T-cell (primary cell): ENCODE measurements around the gene NADSYN1. TPM values are rescaled to one million over a fixed set of nuclear protein-coding genes. Genes with fewer than 3 reads are reported as not detected.
"Not testable (repeated sequence)": the region's sequence is repeated elsewhere in the genome, so short reads cannot be mapped to it uniquely, and the experiment has no call there.

Source experiments
- ATAC-seq, 4 experiments: fragments of 200-7000 bp in 3 of 4; fragments of 150-1000 bp in 1 of 4; cut with Tn5 transposase; replicated peaks in 1 of 4; 1 replicate in 3 of 4; 2 replicates in 1 of 4; pipeline ENCODE4 v1.10.0; 2021; ENCODE audit warnings: moderate library complexity in 3 of 4, mild to moderate bottlenecking in 2 of 4, moderate number of reproducible peaks in 1 of 4
- CTCF ChIA-PET, 2 donors: fragments of 300-600 bp; sonication (Branson Sonifier 250); formaldehyde crosslinking; loops; one replicate each; lab custom pipeline; 2022; ENCODE audit warnings: antibody characterized with exemption in 2 of 2; lab: Charles Lee
- POLR2A ChIA-PET, 2 donors: fragments of 300-600 bp; sonication (Branson Sonifier 250); formaldehyde crosslinking; loops; one replicate each; lab custom pipeline; 2022; ENCODE audit warnings: antibody characterized with exemption in 2 of 2; lab: Charles Lee
- DNase-seq, 35 experiments: peaks; one replicate each; pipeline versions ENCODE4 v3.0.0 to v3.0.0-alpha.2; 2013 to 2023
- H3K27ac ChIP-seq: one replicate; pipeline ENCODE4 v1.5.1; 2013; ENCODE audit warnings: low read length
- H3K27me3 ChIP-seq, 2 experiments: replicated peaks in 1 of 2; 1 replicate in 1 of 2; 2 replicates in 1 of 2; pipeline versions ENCODE4 v1.6.1 to v1.7.0; 2013; ENCODE audit warnings: low read length in 1 of 2, mixed read lengths in 1 of 2; ENCODE audit not compliant: control insufficient read depth in 2 of 2, insufficient read depth in 2 of 2; ENCODE audit errors: extremely low read depth in 1 of 2
- H3K36me3 ChIP-seq, 2 donors: 1 replicate in 1 of 2; 2 replicates in 1 of 2; pipeline versions ENCODE4 v1.6.1 to v1.7.0; 2013; ENCODE audit warnings: low read length in 1 of 2; ENCODE audit not compliant: control insufficient read depth in 2 of 2, insufficient read depth in 1 of 2; ENCODE audit errors: extremely low read depth in 1 of 2
- H3K4me1 ChIP-seq, 2 experiments: 1 replicate in 1 of 2; 2 replicates in 1 of 2; pipeline versions ENCODE4 v1.6.1 to v1.7.0; 2013; ENCODE audit warnings: low read length in 2 of 2, mixed read lengths in 1 of 2; ENCODE audit not compliant: insufficient read depth in 2 of 2, control insufficient read depth in 1 of 2; ENCODE audit errors: extremely low read depth in 1 of 2
- H3K4me3 ChIP-seq, 2 donors: 1 replicate in 1 of 2; 2 replicates in 1 of 2; pipeline versions ENCODE4 v1.5.1 to v1.7.0; 2013; ENCODE audit warnings: mild to moderate bottlenecking in 2 of 2, low read length in 1 of 2, moderate library complexity in 1 of 2; ENCODE audit not compliant: control insufficient read depth in 1 of 2; ENCODE audit errors: extremely low read depth in 1 of 2
- H3K9me3 ChIP-seq: 2 replicates; pipeline ENCODE4 v1.7.0; 2013
- H3K27ac Mint-ChIP-seq, 2 donors: one replicate each; pipeline ENCODE4 v1.8.0; 2020 to 2021; ENCODE audit warnings: mild to moderate bottlenecking in 2 of 2, mixed read lengths in 2 of 2
- H3K27me3 Mint-ChIP-seq, 2 donors: one replicate each; pipeline ENCODE4 v1.8.0; 2021 to 2022; ENCODE audit warnings: mixed read lengths in 2 of 2
- H3K36me3 Mint-ChIP-seq: one replicate; pipeline ENCODE4 v1.8.0; 2021; ENCODE audit warnings: mixed read lengths
- H3K4me1 Mint-ChIP-seq, 3 donors: one replicate each; pipeline ENCODE4 v1.8.0; 2020 to 2022; ENCODE audit warnings: mixed read lengths in 3 of 3, mild to moderate bottlenecking in 1 of 3
- H3K4me3 Mint-ChIP-seq, 3 donors: one replicate each; pipeline ENCODE4 v1.8.0; 2020 to 2022; ENCODE audit warnings: mild to moderate bottlenecking in 3 of 3, mixed read lengths in 3 of 3, moderate library complexity in 3 of 3
- H3K9me3 Mint-ChIP-seq, 3 donors: one replicate each; pipeline ENCODE4 v1.8.0; 2020 to 2022; ENCODE audit warnings: mixed read lengths in 3 of 3
- WGBS: methylation state at CpG from one replicate; pipeline ENCODE4 v1.1.5; 2013; ENCODE audit warnings: missing lambda C conversion rate; ENCODE audit not compliant: insufficient coverage; 5-methylcytosine and 5-hydroxymethylcytosine counted together
- total RNA-seq, 35 experiments: library from RNA in 6 of 35; stranded (reverse) in 6 of 35; fragments of 120-200 nt in 1 of 35; gene quantifications; one replicate each; pipeline versions ENCODE4 v1.2.1 to v1.2.4 and lab custom pipeline; 2013 to 2026

NADSYN1 gene
- total RNA-seq, 5 donors from 2014 or later (not counting 1 experiment from before 2014, with no cell fraction given), result 125 to 190 (median 162) TPM

DNA sequence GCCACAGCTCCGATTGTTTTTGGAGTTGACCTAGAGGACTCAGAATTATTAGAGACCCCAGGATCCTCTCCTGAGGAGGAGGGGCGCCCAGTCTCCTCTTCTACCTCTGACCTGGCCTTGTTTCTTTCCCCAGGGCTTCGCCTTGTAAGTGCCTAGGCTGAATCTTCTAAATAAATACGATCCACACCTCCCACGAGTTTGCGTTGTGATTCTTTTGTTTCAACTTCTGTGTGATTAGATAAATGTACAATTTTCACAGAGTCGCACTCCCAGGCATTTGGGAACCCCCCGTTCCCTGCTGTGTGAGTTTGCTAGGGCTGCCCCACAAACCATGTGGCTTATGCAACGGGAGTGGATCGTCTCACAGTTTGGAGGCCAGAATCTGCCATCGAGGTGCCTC is 86.0 kb downstream of the NADSYN1 start:
- Mint-ChIP-seq H3K4me3 (no peak overlapping the region), H3K27ac (no peak overlapping the region), H3K27me3 (peaks cover 7 to 34% of the 10 kb centered on the region in 2 donors), H3K9me3 (peaks cover 0 to 12% (median 7%) of the 10 kb centered on the region in 3 donors), H3K4me1 (peaks cover 2 to 9% (median 5%) of the 10 kb centered on the region in 3 donors), H3K36me3 (peaks cover 5% of the 10 kb centered on the region)
- Histone ChIP-seq H3K4me3 (no peak overlapping the region), H3K4me1 (peaks cover 0 to 3% of the 10 kb centered on the region in 2 experiments), H3K9me3 (no peaks in the 10 kb centered on the region), H3K27ac (no peak overlapping the region), H3K27me3 (peaks cover 0 to 32% of the 10 kb centered on the region in 2 experiments), H3K36me3 (no peaks in the 10 kb centered on the region)
- ATAC-seq (no peak), DNase-seq (no peak)
- ChIA-PET POLR2A (no interaction called here), CTCF (no interaction called here)
- WGBS, result 92% methylated on average over 5 of the region's 11 CpGs

DNA sequence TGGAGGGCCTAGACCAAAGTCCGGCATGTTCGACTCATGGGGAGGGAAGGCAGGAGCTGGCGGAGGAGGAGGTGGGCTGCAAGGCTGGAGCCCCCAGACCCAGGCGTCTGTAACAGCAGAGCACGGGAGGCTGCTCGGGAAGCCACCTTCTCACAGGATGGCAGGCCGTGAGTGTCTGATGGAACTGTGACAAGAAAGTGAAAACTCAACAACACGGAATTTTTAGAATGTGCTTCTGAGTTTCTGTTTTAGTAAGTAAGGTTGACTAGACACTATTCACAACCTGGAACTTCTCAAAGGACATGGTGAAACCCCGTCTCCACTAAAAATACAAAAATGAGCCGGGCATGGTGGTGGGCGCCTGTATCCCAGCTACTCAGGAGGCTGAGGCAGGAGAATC is 87.0 kb downstream of the NADSYN1 start:
- POLR2A ChIA-PET, CTCF ChIA-PET, H3K4me1 ChIP-seq, H3K9me3 ChIP-seq, H3K36me3 ChIP-seq, H3K27ac Mint-ChIP-seq, H3K4me3 ChIP-seq, H3K4me3 Mint-ChIP-seq, ATAC-seq, H3K36me3 Mint-ChIP-seq, H3K27ac ChIP-seq, DNase-seq: not testable (repeated sequence)
- Mint-ChIP-seq H3K27me3 (peaks cover 7 to 34% of the 10 kb centered on the region in 2 donors), H3K4me1 (peaks cover 2 to 14% (median 10%) of the 10 kb centered on the region in 3 donors), H3K9me3 (peaks cover 0 to 12% (median 7%) of the 10 kb centered on the region in 3 donors)
- H3K27me3 ChIP-seq, result peaks cover 0 to 32% of the 10 kb centered on the region in 2 experiments
- WGBS, result 39% methylated on average over 4 of the region's 11 CpGs

DNA sequence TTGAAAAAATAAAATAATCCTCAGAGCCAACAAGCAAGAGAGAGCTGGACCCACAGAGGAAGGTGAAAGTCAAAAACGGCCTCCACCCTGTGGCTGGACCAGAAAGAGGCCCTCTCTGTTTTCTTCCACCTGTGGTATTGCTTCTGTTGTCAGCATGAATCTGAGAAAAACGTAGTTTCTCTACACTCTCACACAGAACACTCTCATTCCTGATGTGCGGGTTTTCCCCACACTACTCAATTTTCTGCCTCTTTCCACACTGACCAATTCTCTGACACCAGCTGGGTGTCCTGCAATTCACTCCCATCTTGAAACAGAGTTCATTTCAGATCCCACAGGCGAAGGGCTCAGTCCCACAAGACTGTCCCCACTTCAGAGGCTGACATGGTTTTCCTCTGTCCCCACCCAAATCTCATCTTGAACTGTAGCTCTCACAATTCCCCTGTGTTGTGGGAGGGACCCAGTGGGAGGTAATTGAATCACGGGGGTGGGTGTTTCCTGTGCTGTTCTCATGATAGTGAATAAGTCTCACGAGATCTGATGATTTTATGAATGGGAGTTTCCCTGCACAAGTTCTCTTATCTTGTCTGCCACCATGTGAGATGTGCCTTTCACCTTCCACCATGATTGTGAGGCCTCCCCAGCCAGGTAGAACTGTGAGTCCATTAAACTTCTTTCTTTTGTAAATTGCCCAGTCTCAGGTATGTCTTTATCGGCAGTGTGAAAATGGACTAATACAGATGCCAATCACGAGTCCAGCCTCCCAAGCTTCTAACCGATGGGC is 87.7 kb downstream of the NADSYN1 start:
- Mint-ChIP-seq H3K9me3 (peaks cover 0 to 12% (median 7%) of the 10 kb centered on the region in 3 donors), H3K4me1 (peaks cover 2 to 14% (median 10%) of the 10 kb centered on the region in 3 donors), H3K27me3 (peaks cover 7 to 34% of the 10 kb centered on the region in 2 donors)
- H3K27ac ChIP-seq, POLR2A ChIA-PET, H3K36me3 Mint-ChIP-seq, H3K27ac Mint-ChIP-seq, H3K4me3 ChIP-seq, H3K4me3 Mint-ChIP-seq, DNase-seq, ATAC-seq, H3K36me3 ChIP-seq, H3K9me3 ChIP-seq, H3K4me1 ChIP-seq: not testable (repeated sequence)
- H3K27me3 ChIP-seq, result peaks cover 0 to 36% of the 10 kb centered on the region in 2 experiments
- CTCF ChIA-PET, result interaction anchor here in 1 of 2 donors (0.6 kb wide), 1 partner anchor 10 kb away, joined by 4 read pairs; no protein-coding TSS in a partner anchor
- WGBS, result 75% methylated on average over 6 of the region's 9 CpGs

DNA sequence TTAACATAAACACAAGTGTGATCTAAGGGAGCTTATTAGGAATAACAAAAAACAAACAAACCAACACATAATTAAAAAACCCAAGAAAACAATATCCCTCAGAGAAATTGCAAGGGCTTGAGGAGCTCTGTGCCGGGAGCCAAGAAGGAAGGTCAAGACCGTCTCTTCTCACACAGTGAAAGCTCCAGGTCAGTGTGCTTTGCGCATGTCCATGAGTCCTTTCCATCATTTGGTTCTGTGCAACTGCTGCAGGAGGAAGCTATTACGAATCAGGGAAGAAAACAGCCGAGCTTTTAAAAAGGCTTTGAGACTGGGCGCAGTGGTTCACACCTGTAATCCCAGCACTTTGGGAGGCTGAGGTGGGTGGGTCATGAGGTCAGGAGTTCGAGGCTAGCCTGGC is 89.4 kb downstream of the NADSYN1 start:
- WGBS, result 75% methylated on average over 4 of the region's 7 CpGs
- Mint-ChIP-seq H3K27me3 (peaks cover 6 to 33% of the 10 kb centered on the region in 2 donors), H3K36me3 (peaks cover 5% of the 10 kb centered on the region), H3K9me3 (peaks cover 7 to 12% (median 7%) of the 10 kb centered on the region in 3 donors), H3K4me3 (no peak overlapping the region), H3K4me1 (peaks cover 2 to 14% (median 10%) of the 10 kb centered on the region in 3 donors), H3K27ac (no peak overlapping the region)
- ChIA-PET CTCF (no interaction called here), POLR2A (no interaction called here)
- peaks cover 0 to 47% of the 10 kb centered on the region in 2 experiments for H3K27me3 ChIP-seq
- ATAC-seq (no peak), DNase-seq (no peak)
- H3K36me3 ChIP-seq, result no peaks in the 10 kb centered on the region
- no peak overlapping the region for H3K4me3 ChIP-seq
- H3K27ac ChIP-seq, result no peak overlapping the region
- H3K9me3 ChIP-seq, result no peaks in the 10 kb centered on the region
- H3K4me1 ChIP-seq, result peaks cover 0 to 3% of the 10 kb centered on the region in 2 experiments

DNA sequence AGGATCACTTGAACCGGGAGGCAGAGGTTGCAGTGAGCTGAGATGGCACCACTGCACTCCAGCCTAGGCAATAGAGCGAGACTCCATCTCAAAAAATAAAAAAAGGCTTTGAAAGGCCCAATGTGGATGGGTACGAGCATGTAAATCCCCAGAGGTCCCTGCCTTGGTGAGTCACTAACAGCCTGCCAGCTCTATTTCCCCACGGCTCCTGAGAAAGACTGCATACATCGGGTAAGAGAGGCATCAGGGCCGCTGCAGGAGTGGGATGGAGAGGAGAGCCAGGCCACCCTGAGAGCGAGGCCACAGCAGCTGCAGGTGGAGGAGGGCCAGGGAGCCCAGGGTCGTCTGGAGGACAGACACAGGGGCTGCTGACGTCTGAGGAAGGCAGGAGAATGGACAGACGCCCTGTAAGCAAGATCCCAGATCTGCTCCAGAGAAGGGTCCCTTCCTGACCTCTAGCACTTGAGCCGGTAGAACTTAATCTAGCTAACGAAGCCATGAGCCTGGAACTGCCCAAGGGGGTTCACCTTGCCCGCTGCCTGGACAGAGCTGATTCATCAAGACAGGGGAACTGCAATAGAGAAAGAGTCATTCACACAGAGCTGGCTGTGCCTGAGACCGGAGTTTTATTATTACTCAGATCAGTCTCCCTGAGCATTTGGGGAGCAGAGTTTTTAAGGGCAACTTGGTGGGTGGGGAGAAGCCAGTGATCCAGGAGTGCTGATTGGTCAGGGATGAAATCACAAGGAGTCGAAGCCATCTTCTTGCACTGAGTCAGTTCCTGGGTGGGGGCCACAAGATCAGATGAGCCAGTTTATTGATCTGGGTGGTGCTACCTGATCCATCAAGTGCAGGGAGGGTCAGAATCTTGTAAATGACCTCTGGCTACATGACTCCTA is 90.1 kb downstream of the NADSYN1 start:
- CTCF ChIA-PET, result no interaction called here
- H3K27me3 Mint-ChIP-seq, result peaks cover 12 to 39% of the 10 kb centered on the region in 2 donors

DNA sequence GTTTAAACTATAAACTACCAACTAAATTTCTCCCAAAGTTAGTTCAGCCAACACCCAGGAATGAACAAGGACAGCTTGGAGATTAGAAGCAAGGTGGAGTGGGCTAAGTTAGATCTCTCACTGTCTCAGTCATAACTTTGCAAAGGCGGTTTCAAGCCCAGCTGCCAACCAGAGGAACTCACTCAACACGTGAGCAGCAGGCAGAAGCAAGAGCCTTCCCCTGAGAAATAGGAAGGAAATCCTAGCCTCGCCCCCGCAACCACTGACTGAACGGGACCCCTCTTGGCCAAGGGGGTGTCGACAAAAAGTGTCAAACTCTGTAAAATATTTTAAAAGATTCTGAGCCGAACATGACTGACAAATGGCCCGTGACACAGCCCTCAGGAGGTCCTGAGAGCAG is 90.9 kb downstream of the NADSYN1 start:
- Histone ChIP-seq H3K9me3 (no peaks in the 10 kb centered on the region), H3K4me1 (peaks cover 0 to 3% of the 10 kb centered on the region in 2 experiments), H3K36me3 (no peaks in the 10 kb centered on the region), H3K27me3 (peaks cover 0 to 56% of the 10 kb centered on the region in 2 experiments), H3K4me3 (no peak overlapping the region), H3K27ac (no peak overlapping the region)
- POLR2A ChIA-PET, result no interaction called here
- Mint-ChIP-seq H3K4me3 (no peak overlapping the region), H3K9me3 (peaks cover 7 to 12% (median 7%) of the 10 kb centered on the region in 3 donors), H3K27ac (no peak overlapping the region), H3K36me3 (peaks cover 5% of the 10 kb centered on the region), H3K4me1 (peaks cover 2 to 14% (median 10%) of the 10 kb centered on the region in 3 donors), H3K27me3 (peaks cover 16 to 41% of the 10 kb centered on the region in 2 donors)
- CTCF ChIA-PET, result no interaction called here
- ATAC-seq (no peak), DNase-seq (peak in 1 of 35 experiments; percentile 6)
- WGBS, result 8% methylated on average over 4 of the region's 8 CpGs

More for the DNA sequence above, 90.1 kb downstream of the NADSYN1 start:
- Histone ChIP-seq H3K27ac (no peak overlapping the region), H3K9me3 (no peaks in the 10 kb centered on the region), H3K4me3 (no peak overlapping the region), H3K4me1 (peaks cover 0 to 3% of the 10 kb centered on the region in 2 experiments), H3K27me3 (peaks cover 0 to 53% of the 10 kb centered on the region in 2 experiments), H3K36me3 (no peaks in the 10 kb centered on the region)
- POLR2A ChIA-PET, result no interaction called here
- Mint-ChIP-seq H3K36me3 (peaks cover 5% of the 10 kb centered on the region), H3K9me3 (peaks cover 7 to 12% (median 7%) of the 10 kb centered on the region in 3 donors), H3K4me1 (peaks cover 2 to 14% (median 10%) of the 10 kb centered on the region in 3 donors), H3K4me3 (no peak overlapping the region), H3K27ac (no peak overlapping the region)
- DNase-seq (no peak), ATAC-seq (no peak)
- WGBS, result 64% methylated on average over 13 of the region's 15 CpGs
